Activated B cell treated with CpG ODN at 0.5 μM for 24 hours (primary cell): ENCODE data around the gene UGCG. TPM values are rescaled to one million over a fixed set of nuclear protein-coding genes. Genes with fewer than 3 reads are reported as not detected.
A peak's percentile ranks its signal among the peaks of the same experiment; 100 is the strongest.
"Not testable (repeated sequence)": the region's sequence is repeated elsewhere in the genome, so short reads cannot be mapped to it uniquely, and the experiment has no call there.

Experiments used
- ATAC-seq: fragments of 200-7000 bp; cut with Tn5 transposase; one replicate; pipeline ENCODE4 v1.10.0; 2021; ENCODE audit warnings: low read depth, mild to moderate bottlenecking, moderate library complexity
- CTCF ChIA-PET: fragments of 350-600 bp; sonication (Branson Sonifier 250); formaldehyde crosslinking; loops from one replicate; lab custom pipeline; 2021; ENCODE audit warnings: antibody characterized with exemption; lab: Charles Lee
- POLR2A ChIA-PET: fragments of 350-600 bp; sonication (Branson Sonifier 250); formaldehyde crosslinking; loops from one replicate; lab custom pipeline; 2021; ENCODE audit warnings: antibody characterized with exemption; lab: Charles Lee
- DNase-seq: peaks from one replicate; pipeline ENCODE4 v3.0.0; 2022
- H3K27ac Mint-ChIP-seq: one replicate; pipeline ENCODE4 v1.8.0; 2020; ENCODE audit warnings: mixed read lengths
- H3K27me3 Mint-ChIP-seq: one replicate; pipeline ENCODE4 v1.8.0; 2021; ENCODE audit warnings: mixed read lengths
- H3K36me3 Mint-ChIP-seq: one replicate; pipeline ENCODE4 v1.8.0; 2021; ENCODE audit warnings: low read depth, mixed read lengths
- H3K4me1 Mint-ChIP-seq: one replicate; pipeline ENCODE4 v1.8.0; 2021; ENCODE audit warnings: mixed read lengths
- H3K4me3 Mint-ChIP-seq: one replicate; pipeline ENCODE4 v1.8.0; 2020; ENCODE audit warnings: mild to moderate bottlenecking, mixed read lengths
- H3K9me3 Mint-ChIP-seq: one replicate; pipeline ENCODE4 v1.8.0; 2020; ENCODE audit warnings: mixed read lengths
- CTCF ChIP-seq: fragments of 200-600 bp; IDR thresholded peaks from one replicate; pipeline ENCODE4 v1.8.0; 2022; ENCODE audit warnings: antibody characterized with exemption, mild to moderate bottlenecking
- intact Hi-C: fragments of 100-400 bp; cut with micrococcal nuclease; formaldehyde crosslinking; loops from one replicate; pipeline ENCODE4 v1.15.1; 2024
- total RNA-seq: library from RNA; stranded (reverse); gene quantifications from 2 replicates; pipeline ENCODE4 v1.2.3, GENCODE V29; 2022

The UGCG gene
- total RNA-seq, 1 donor from 2014 or later, result 111 TPM

- intact Hi-C loops, result loop anchor here (5.0 kb wide), 1 partner anchor 33 kb away; no protein-coding TSS in a partner anchor
- no peak for TF ChIP-seq CTCF
- Mint-ChIP-seq H3K9me3 (no peaks in the 10 kb centered on the region), H3K27ac (no peak overlapping the region), H3K4me3 (no peak overlapping the region), H3K36me3 (no peaks in the 10 kb centered on the region), H3K27me3 (no peaks in the 10 kb centered on the region), H3K4me1 (peaks cover 56% of the 10 kb centered on the region)
- DNase-seq (no peak), ATAC-seq (no peak)
- POLR2A ChIA-PET, result interaction anchor here (0.6 to 2.1 kb wide), 3 partner anchors 11 to 24 kb away, joined by 4 to 8 read pairs (median 8); no protein-coding TSS in a partner anchor
- CTCF ChIA-PET, result no interaction called here
These were observed 63.1 kb downstream of the UGCG start for GRCh38 chr9:111959468-111960359.

GRCh38 chr9:111960485-111960884 is 63.9 kb downstream of the UGCG start:
- DNase-seq, H3K9me3 Mint-ChIP-seq, CTCF ChIA-PET, H3K4me3 Mint-ChIP-seq, intact Hi-C loops, ATAC-seq, H3K36me3 Mint-ChIP-seq, H3K27ac Mint-ChIP-seq, H3K27me3 Mint-ChIP-seq: not testable (repeated sequence)
- POLR2A ChIA-PET, result interaction anchor here (1.3 to 2.1 kb wide), 2 partner anchors 11 to 23 kb away, joined by 4 to 8 read pairs; no protein-coding TSS in a partner anchor
- H3K4me1 Mint-ChIP-seq, result peaks cover 56% of the 10 kb centered on the region

GRCh38 chr9:111961009-111961408 is 64.4 kb downstream of the UGCG start:
- intact Hi-C loops, result no loop called here
- Mint-ChIP-seq H3K4me3 (no peak overlapping the region), H3K4me1 (peaks cover 53% of the 10 kb centered on the region), H3K27ac (no peak overlapping the region), H3K27me3 (no peaks in the 10 kb centered on the region), H3K9me3 (no peaks in the 10 kb centered on the region), H3K36me3 (no peaks in the 10 kb centered on the region)
- TF ChIP-seq CTCF, result no peak
- ATAC-seq (no peak), DNase-seq (no peak)
- CTCF ChIA-PET, result interaction anchor here (0.7 kb wide), 1 partner anchor 115 kb away, joined by 3 read pairs; no protein-coding TSS in a partner anchor
- POLR2A ChIA-PET, result interaction anchor here (0.6 to 2.1 kb wide), 3 partner anchors 12 to 127 kb away, joined by 4 to 8 read pairs (median 7); no protein-coding TSS in a partner anchor

DNA sequence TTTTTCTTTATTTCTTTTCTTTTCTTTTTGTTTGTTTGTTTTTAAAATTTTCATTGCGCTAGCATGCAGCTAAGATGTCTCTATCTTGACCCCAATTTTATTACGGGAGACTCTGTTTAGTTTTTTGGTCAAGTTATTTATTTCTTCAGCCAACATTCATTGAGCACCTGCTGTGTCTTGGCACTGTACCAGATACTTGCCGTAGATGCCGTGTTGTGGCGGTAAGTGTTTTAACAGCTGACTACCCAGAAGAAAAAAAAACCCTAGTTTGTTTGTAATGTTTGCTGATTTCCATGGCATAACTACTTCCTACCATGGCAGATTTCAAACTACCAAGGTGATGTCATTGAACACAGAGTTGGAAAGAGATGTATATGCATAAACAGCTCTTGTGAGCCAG is 65.0 kb downstream of the UGCG start:
- intact Hi-C loops, result no loop called here
- no peaks in the 10 kb centered on the region for H3K36me3 Mint-ChIP-seq
- ATAC-seq, result no peak
- no peaks in the 10 kb centered on the region for H3K27me3 Mint-ChIP-seq
- CTCF ChIA-PET, result interaction anchor here (0.7 kb wide), 1 partner anchor 114 kb away, joined by 3 read pairs; no protein-coding TSS in a partner anchor
- TF ChIP-seq CTCF, result no peak
- H3K4me3 Mint-ChIP-seq, result no peak overlapping the region
- H3K27ac Mint-ChIP-seq, result peak overlapping the region; percentile 26
- H3K9me3 Mint-ChIP-seq, result no peaks in the 10 kb centered on the region
- H3K4me1 Mint-ChIP-seq, result peaks cover 52% of the 10 kb centered on the region
- POLR2A ChIA-PET, result interaction anchor here (0.6 to 2.1 kb wide), 3 partner anchors 16 to 43 kb away, joined by 3 to 8 read pairs (median 6); no protein-coding TSS in a partner anchor
- no peak for DNase-seq

- no peak overlapping the region for H3K4me3 Mint-ChIP-seq
- CTCF ChIA-PET, result no interaction called here
- ATAC-seq, result no peak
These were observed 65.4 kb downstream of the UGCG start for GRCh38 chr9:111962021-111962420.

More at GRCh38 chr9:111962021-111962420, 65.4 kb downstream of the UGCG start:
- Mint-ChIP-seq H3K27me3 (no peaks in the 10 kb centered on the region), H3K9me3 (no peaks in the 10 kb centered on the region), H3K4me1 (peaks cover 49% of the 10 kb centered on the region), H3K36me3 (no peaks in the 10 kb centered on the region), H3K27ac (no peak overlapping the region)
- no peak for TF ChIP-seq CTCF
- POLR2A ChIA-PET, result interaction anchor here (0.6 to 2.1 kb wide), 3 partner anchors 16 to 43 kb away, joined by 3 to 8 read pairs (median 6); no protein-coding TSS in a partner anchor
- intact Hi-C loops, result no loop called here
- no peak for DNase-seq
